ENCODE data around the gene SLC4A11.

Gene SLC4A11

GRCh38 chr20:3255728-3256127 lies 16.7 kb upstream of the SLC4A11 start:
- Mint-ChIP-seq H3K4me1 (no peaks in the 10 kb centered on the region), H3K27ac (no peak overlapping the region), H3K9me3 (no peaks in the 10 kb centered on the region), H3K4me3 (no peak overlapping the region), H3K27me3 (peaks cover under 1% of the 10 kb centered on the region), H3K36me3 (peaks cover 58% of the 10 kb centered on the region)
- no peak for ATAC-seq

DNA sequence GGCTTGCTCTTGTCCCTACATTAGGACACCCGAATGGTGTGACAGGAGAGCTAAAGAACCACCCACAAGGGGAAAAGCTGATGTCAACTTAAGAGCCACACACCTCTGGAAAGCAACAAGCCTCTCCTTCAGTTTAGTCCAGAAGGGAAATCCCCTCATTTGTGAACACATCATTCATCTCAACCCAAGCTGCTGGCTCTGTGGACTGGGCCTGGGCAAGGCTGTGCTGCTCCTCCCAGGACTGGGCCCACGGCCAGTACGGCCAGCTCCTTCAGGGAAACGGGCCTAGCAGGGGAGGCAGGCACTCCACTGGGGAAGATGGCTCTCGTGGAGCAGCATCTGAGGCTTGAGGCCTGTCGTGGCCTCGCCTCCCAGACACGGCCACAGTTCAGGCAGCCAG lies 12.8 kb upstream of the SLC4A11 start:
- peaks cover 32% of the 10 kb centered on the region for H3K27me3 Mint-ChIP-seq
- peaks cover 16% of the 10 kb centered on the region for H3K4me1 Mint-ChIP-seq
- no peak for ATAC-seq
- H3K4me3 Mint-ChIP-seq: no peak overlapping the region
- H3K36me3 Mint-ChIP-seq: peaks cover 38% of the 10 kb centered on the region
- H3K27ac Mint-ChIP-seq: no peak overlapping the region
- no peaks in the 10 kb centered on the region for H3K9me3 Mint-ChIP-seq

GRCh38 chr20:3250091-3250504 lies 11.1 kb upstream of the SLC4A11 start:
- H3K4me1 Mint-ChIP-seq: peaks cover 16% of the 10 kb centered on the region
- H3K36me3 Mint-ChIP-seq: peaks cover 24% of the 10 kb centered on the region
- no peak overlapping the region for H3K4me3 Mint-ChIP-seq
- no peaks in the 10 kb centered on the region for H3K9me3 Mint-ChIP-seq
- H3K27me3 Mint-ChIP-seq: peaks cover 41% of the 10 kb centered on the region
- no peak overlapping the region for H3K27ac Mint-ChIP-seq
- no peak for ATAC-seq

DNA sequence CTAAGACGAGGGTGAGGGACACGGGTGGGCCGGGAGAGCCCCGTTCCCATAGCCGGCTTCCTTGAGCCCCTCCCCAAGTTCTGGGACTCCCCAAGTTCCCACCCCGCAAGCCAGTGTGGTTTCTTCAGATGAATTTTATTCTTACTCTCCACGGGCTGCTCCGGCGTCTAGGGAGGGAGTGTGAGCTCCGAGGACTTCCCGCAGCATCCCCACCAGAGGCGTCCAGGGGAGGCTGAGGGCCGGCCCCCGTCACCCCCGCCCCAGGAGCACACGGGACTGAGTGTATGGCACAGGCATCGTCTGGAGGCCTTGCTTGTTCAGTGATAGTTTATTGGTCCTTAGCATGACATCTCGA lies 10.0 kb upstream of the SLC4A11 start:
- H3K36me3 Mint-ChIP-seq: peaks cover 13% of the 10 kb centered on the region
- H3K9me3 Mint-ChIP-seq: no peaks in the 10 kb centered on the region
- peaks cover 16% of the 10 kb centered on the region for H3K4me1 Mint-ChIP-seq
- H3K4me3 Mint-ChIP-seq: peak overlapping the region; percentile 56
- ATAC-seq: no peak
- H3K27me3 Mint-ChIP-seq: peaks cover 48% of the 10 kb centered on the region
- H3K27ac Mint-ChIP-seq: no peak overlapping the region

GRCh38 chr20:3248167-3248992 lies 9.4 kb upstream of the SLC4A11 start:
- Mint-ChIP-seq H3K4me3 (peak overlapping the region; percentile 56), H3K4me1 (peaks cover 16% of the 10 kb centered on the region), H3K27me3 (peaks cover 48% of the 10 kb centered on the region), H3K27ac (no peak overlapping the region), H3K36me3 (peaks cover 13% of the 10 kb centered on the region), H3K9me3 (no peaks in the 10 kb centered on the region)
- ATAC-seq: peak; percentile 63

DNA sequence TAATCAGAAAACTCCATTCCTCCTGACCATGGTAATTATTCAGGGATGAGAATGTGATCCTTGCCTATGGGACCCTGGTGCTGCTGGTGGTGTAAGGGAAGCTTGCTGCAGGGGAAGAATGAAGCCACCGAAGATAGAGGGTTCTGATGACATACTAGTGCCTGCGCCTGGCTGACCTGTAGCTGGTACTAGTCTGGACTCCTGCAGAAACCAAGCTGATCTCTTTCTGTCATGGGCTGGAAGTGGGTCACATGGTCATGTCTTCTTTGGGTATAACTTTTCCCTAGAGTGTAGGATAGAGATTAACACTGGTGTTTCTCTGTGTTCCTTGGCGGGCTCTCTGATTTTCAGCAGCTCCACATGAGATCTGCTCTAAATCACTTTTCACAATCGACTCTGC lies 8.6 kb upstream of the SLC4A11 start:
- Mint-ChIP-seq H3K27ac (no peak overlapping the region), H3K9me3 (no peaks in the 10 kb centered on the region), H3K36me3 (peaks cover 9% of the 10 kb centered on the region), H3K27me3 (peaks cover 50% of the 10 kb centered on the region), H3K4me1 (peaks cover 16% of the 10 kb centered on the region), H3K4me3 (no peak overlapping the region)
- ATAC-seq: no peak

DNA sequence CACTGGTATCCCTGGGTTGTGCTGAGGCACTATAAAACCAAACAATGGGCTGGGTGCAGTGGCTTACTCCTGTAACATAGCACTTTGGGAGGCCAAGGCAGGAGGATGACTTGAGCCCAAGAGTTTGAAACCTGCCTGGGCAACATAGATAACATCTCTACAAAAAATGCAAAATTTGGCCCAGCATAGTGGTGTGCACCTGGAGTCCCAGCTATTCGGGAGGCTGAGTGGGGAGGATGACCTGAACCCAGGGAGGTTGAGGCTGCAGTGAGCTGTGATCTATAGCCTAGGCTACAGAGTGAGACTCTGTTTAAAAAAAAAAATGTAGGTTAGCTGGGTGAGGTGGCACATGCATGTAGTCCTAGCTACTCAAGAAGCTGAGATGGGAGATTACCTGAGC lies 7.7 kb upstream of the SLC4A11 start:
- Mint-ChIP-seq H3K36me3 (no peaks in the 10 kb centered on the region), H3K9me3 (no peaks in the 10 kb centered on the region), H3K4me1 (peaks cover 16% of the 10 kb centered on the region), H3K4me3 (no peak overlapping the region), H3K27ac (no peak overlapping the region), H3K27me3 (peaks cover 59% of the 10 kb centered on the region)
- ATAC-seq: no peak

- ATAC-seq: no peak
- Mint-ChIP-seq H3K27me3 (peaks cover 67% of the 10 kb centered on the region), H3K9me3 (no peaks in the 10 kb centered on the region), H3K4me3 (no peak overlapping the region), H3K4me1 (peaks cover 16% of the 10 kb centered on the region), H3K27ac (no peak overlapping the region), H3K36me3 (no peaks in the 10 kb centered on the region)
Measured at GRCh38 chr20:3245711-3246110, 6.7 kb upstream of the SLC4A11 start.

DNA sequence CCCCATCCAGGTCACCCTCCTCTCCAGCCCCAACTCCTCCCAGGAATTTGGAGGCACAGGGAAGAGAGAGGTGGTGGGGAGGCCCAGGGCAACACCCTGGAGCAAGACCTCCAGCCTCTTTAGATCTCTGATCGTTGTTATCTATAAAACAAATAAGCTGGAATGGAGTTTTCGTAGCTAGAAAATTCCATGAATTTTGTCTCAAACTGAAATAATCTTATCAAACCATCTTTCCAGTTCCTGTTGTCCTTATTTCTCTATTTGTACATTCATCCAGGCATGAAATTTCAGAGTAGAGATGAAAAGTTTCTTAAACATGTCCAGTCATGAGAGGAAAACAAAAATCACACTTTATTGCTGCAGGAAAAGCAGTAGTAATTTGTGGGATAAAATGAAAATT lies 6.2 kb upstream of the SLC4A11 start:
- H3K36me3 Mint-ChIP-seq: no peaks in the 10 kb centered on the region
- no peak overlapping the region for H3K27ac Mint-ChIP-seq
- no peak overlapping the region for H3K4me3 Mint-ChIP-seq
- ATAC-seq: no peak
- H3K4me1 Mint-ChIP-seq: peaks cover 16% of the 10 kb centered on the region
- H3K27me3 Mint-ChIP-seq: peaks cover 67% of the 10 kb centered on the region
- H3K9me3 Mint-ChIP-seq: no peaks in the 10 kb centered on the region

DNA sequence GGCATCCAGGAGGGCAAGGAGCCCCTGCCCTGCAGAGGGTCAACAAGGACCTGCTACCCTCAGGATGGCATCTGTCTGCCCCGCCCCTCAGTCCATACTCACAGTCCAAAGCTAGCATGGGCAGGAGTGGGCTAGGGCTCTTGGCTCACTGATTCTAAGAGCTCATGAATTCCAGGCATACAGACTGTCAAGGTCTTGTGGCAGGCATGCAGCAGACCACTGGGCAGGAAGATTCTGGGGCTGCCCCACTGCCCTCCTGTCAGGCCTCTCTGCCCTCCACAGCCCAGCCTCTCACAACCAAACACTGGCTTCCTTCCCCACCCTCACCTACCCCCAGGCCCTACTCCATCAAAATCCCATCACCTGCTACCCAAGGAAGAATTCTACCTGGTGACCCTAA lies 5.6 kb upstream of the SLC4A11 start:
- ATAC-seq: no peak
- no peak overlapping the region for H3K4me3 Mint-ChIP-seq

DNA sequence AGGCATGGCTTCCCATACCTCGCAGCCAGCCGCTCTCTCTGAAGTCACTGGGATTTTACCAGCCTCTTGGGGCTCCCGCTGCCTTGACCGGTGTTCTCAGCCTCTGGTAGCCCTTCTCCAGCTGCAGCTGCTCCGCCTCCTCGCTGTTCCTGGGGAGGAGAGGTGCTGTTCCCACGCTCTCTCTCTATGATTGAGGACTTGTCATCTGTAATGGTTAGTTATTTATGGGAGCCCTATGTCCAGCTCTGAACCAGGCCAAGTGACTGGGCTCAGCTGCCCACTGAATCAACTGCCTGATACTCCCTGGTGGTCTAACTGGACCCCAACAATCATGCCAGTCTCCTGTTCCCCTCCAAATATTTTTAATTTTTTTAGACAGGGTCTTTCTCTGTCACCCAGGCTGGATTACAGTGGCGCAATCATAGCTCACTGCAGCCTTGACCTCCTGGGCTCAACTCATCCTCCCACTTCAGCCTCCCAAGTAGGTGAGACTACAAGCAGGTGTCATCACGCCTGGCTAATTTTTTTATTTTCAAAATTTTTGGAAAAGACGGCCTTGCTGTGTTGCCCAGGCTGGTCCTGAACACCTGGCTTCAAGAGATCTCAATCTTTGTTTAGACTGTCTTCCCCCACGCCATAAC lies 4.8 kb upstream of the SLC4A11 start:
- Mint-ChIP-seq H3K27me3 (peaks cover 66% of the 10 kb centered on the region), H3K9me3 (no peaks in the 10 kb centered on the region), H3K36me3 (no peaks in the 10 kb centered on the region)

More for the DNA sequence above, 5.6 kb upstream of the SLC4A11 start:
- no peak overlapping the region for H3K27ac Mint-ChIP-seq
- peaks cover 67% of the 10 kb centered on the region for H3K27me3 Mint-ChIP-seq
- no peaks in the 10 kb centered on the region for H3K9me3 Mint-ChIP-seq
- peaks cover 16% of the 10 kb centered on the region for H3K4me1 Mint-ChIP-seq
- H3K36me3 Mint-ChIP-seq: no peaks in the 10 kb centered on the region

GRCh38 chr20:3242172-3242692 lies 3.2 kb upstream of the SLC4A11 start:
- Mint-ChIP-seq H3K27me3 (peaks cover 67% of the 10 kb centered on the region), H3K27ac (no peak overlapping the region), H3K4me1 (peaks cover 13% of the 10 kb centered on the region), H3K9me3 (no peaks in the 10 kb centered on the region), H3K4me3 (no peak overlapping the region), H3K36me3 (no peaks in the 10 kb centered on the region)
- ATAC-seq: no peak

More for the DNA sequence above, 4.8 kb upstream of the SLC4A11 start:
- no peak overlapping the region for H3K4me3 Mint-ChIP-seq
- ATAC-seq: no peak
- peaks cover 16% of the 10 kb centered on the region for H3K4me1 Mint-ChIP-seq
- H3K27ac Mint-ChIP-seq: no peak overlapping the region

GRCh38 chr20:3240776-3241363 lies 1.9 kb upstream of the SLC4A11 start:
- ATAC-seq: no peak
- Mint-ChIP-seq H3K4me3 (no peak overlapping the region), H3K9me3 (no peaks in the 10 kb centered on the region), H3K36me3 (no peaks in the 10 kb centered on the region), H3K4me1 (peaks cover 13% of the 10 kb centered on the region), H3K27me3 (peaks cover 73% of the 10 kb centered on the region), H3K27ac (no peak overlapping the region)

DNA sequence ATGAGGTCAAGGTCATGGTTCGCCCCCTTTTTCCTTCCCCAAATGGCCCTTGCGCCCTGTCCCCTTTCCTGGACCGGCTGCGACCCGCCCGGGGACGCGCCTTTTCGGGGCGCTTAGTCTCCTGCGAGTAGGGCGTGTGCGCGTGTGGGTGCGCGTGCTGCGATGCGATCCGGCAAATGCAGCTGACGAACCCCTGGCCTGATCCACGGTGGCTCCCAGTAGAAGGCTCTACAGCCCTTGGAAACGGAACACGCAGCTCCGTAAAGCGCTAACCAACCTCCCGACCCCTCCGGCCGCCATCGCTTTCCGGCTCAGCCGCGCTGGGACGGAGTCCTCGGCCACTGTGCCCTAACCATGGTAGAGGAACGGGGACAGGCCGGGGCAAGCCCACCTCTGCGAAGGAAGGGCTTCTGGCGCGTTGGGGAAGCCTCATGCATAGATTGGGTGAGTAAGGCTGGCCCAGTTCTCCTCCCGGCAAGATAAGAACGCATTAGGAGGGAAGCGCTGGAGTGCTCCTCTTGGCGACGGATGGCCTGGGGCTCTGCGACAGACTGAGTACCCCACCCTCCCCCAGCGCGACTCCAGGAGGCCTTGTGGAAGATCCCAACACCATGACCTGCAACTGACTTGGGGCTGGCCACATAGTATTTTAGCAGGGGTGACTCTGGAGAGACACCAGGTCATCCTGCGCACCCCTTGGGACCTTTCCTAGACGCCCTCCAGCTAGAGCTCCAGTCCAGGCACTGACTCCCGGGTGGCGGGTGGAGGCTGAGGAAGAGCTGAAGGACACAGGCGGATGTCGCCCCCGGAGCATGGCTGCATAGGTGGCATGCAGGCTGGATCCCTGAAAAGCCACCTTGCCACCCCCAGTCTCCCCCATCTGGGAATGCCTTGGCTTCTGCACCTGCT lies 1.1 kb upstream of the SLC4A11 start:
- H3K27ac Mint-ChIP-seq: peak overlapping the region; percentile 36
- H3K4me3 Mint-ChIP-seq: peak overlapping the region; percentile 84
- peaks cover 78% of the 10 kb centered on the region for H3K27me3 Mint-ChIP-seq
- H3K9me3 Mint-ChIP-seq: no peaks in the 10 kb centered on the region
- no peak for ATAC-seq
- no peaks in the 10 kb centered on the region for H3K36me3 Mint-ChIP-seq
- H3K4me1 Mint-ChIP-seq: peaks cover 13% of the 10 kb centered on the region

- no peak overlapping the region for H3K27ac Mint-ChIP-seq
- no peaks in the 10 kb centered on the region for H3K36me3 Mint-ChIP-seq
- ATAC-seq: peak; percentile 47
- H3K9me3 Mint-ChIP-seq: no peaks in the 10 kb centered on the region
- peaks cover 13% of the 10 kb centered on the region for H3K4me1 Mint-ChIP-seq
- peak overlapping the region; percentile 79 for H3K4me3 Mint-ChIP-seq
- H3K27me3 Mint-ChIP-seq: peaks cover 77% of the 10 kb centered on the region
Measured at GRCh38 chr20:3238616-3239025, 369 bp downstream of the SLC4A11 start.

All from stimulated activated memory B cell treated with anti-CD40 and anti-IgM and Interleukin-4, amounts not matched to agents 10 μg/mL and 1 μg/mL and 100 μg/mL, for 72 hours (primary cell).